Right renal pelvis (tissue), 4 donors: ENCODE data around the gene P2RX5. TPM values are rescaled to one million over a fixed set of nuclear protein-coding genes. Genes with fewer than 3 reads are reported as not detected.
"Not testable (repeated sequence)": the region's sequence is repeated elsewhere in the genome, so short reads cannot be mapped to it uniquely, and the experiment has no call there.

ENCODE experiments used
- DNase-seq, 4 donors: peaks; one replicate each; pipeline ENCODE4 v3.0.0-alpha.2; 2013; ENCODE audit warnings: low read depth in 4 of 4, low spot score in 3 of 4, missing footprints in 1 of 4
- polyA plus RNA-seq, 4 donors: library from polyadenylated mRNA; unstranded; fragments of 120-200 nt; gene quantifications; one replicate each; pipeline ENCODE4 v1.2.1, GENCODE V29; 2013; ENCODE audit not compliant: insufficient read length in 4 of 4

P2RX5 gene
- polyA plus RNA-seq, 4 donors = 1.3 to 1.7 (median 1.4) TPM

GRCh38 chr17:3712811-3713463 lies 17.0 kb upstream of the P2RX5 start:
- DNase-seq = no peak

- DNase-seq = no peak
Measured at GRCh38 chr17:3710951-3711383, 15.0 kb upstream of the P2RX5 start.

DNA sequence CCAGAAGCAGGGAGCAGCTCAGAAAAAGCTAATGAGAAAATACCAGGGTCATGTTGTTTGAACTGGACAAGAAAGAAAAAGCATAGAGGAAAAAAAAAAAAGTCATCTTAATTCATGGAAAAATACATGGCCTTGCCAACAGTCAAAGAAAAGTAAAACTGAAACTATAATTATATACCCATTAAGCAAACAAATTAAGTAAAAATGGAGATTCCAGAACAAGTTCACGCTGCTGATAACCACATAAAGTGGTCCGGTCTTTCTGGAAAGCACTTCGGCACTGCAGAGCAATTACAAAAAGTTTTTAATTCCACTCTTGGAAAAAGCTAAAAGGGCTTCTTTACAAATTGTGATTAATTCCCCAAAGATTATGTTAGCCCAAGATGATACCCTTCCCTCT lies 12.4 kb upstream of the P2RX5 start:
- DNase-seq = no peak

GRCh38 chr17:3705718-3705984 lies 9.7 kb upstream of the P2RX5 start:
- not testable (repeated sequence) for DNase-seq

GRCh38 chr17:3704931-3705717 lies 9.2 kb upstream of the P2RX5 start:
- no peak for DNase-seq

DNA sequence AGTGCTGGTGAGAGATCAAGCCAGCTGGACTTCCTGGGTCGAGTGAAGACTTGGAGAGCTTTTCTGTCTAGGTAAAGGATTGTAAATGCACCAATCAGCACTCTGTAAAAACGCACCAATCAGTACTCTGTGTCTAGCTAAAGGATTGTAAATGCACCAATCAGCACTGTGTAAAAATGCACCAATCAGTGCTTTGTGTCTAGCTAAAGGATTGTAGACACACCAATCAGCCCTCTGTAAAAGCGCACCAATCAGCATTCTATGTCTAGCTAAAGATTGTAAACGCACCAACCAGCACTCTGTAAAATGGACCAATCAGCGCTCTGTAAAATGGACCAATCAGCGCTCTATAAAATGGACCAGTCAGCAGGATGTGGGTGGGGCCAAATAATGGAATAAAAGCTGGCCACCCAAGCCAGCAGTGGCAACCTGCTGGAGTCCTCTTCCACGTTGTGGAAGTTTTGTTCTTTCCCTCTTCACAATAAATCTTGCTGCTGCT lies 6.1 kb upstream of the P2RX5 start:
- DNase-seq = not testable (repeated sequence)

GRCh38 chr17:3699951-3700350 lies 4.0 kb upstream of the P2RX5 start:
- no peak for DNase-seq

GRCh38 chr17:3698139-3698538 lies 2.2 kb upstream of the P2RX5 start:
- no peak for DNase-seq

GRCh38 chr17:3697103-3697476 lies 1.1 kb upstream of the P2RX5 start:
- no peak for DNase-seq

DNA sequence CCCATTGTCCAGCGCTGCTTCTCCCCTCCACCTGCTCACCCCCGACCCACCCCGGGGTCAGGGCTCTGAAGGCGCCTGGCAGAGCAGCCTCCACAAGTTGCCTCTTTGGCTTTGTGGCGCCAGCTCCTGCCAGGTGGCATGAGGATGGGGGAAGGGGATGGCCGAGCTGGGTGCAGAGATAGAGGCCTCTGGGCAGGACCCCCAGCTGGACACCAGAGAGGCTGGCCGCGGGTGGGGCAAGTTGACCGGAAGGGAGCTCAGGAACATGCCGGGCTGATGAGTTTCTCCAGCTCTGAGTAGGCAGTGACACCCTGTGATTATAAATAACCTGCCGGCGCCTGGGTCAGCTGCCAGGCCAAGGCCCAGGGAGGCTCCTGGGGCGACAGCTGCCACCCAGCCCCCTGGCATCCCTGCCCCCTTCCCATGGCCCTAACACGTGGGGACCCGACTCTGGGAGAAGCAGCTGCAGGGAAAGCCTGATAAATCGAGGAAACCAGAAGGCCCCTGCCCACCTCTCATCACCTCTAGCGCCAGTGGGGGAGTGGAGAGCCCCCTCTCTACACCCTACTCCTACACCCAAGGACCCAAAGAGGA lies 729 bp downstream of the P2RX5 start:
- DNase-seq = no peak

DNA sequence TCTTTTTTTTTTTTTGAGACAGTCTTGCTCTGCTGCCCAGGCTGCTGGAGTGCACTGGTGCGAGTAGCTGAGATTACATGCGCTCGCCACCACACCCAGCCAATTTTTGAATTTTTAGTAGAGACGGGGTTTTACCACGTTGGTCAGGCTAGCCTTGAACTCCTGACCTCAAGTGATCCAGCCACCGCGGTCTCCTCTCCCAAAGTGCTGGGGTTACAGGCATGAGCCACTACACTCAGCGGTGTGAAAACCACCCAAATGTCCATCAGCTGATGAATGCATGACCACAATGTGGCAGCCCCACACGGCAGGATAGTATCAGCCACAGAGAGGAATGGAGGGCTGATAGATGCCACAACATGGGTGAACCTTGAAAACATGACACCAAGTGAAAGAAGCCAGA lies 2.1 kb downstream of the P2RX5 start:
- no peak for DNase-seq

- DNase-seq = no peak
Measured at GRCh38 chr17:3693141-3693540, 2.8 kb downstream of the P2RX5 start.

DNA sequence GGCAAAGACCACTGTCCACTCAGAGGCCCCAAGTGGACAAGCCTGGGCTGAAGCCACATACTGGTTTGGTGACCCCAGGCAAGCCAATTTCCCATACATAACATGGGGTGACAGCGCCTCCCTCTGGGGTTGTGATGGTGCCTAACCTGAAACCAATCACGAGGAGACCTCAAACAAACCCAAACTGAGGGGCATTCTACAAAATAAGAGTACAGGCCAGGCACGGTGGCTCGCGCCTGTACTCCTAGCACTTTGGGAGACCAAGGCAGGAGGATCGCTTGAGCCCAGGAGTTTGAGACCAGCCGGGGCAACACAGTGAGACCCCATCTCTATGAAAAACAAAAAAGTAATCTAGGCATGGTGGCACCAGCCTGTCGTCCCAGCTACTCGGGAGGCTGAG lies 3.6 kb downstream of the P2RX5 start:
- DNase-seq = no peak

GRCh38 chr17:3691617-3692067 lies 4.3 kb downstream of the P2RX5 start:
- DNase-seq = no peak

GRCh38 chr17:3690094-3690715 lies 5.8 kb downstream of the P2RX5 start:
- no peak for DNase-seq

DNA sequence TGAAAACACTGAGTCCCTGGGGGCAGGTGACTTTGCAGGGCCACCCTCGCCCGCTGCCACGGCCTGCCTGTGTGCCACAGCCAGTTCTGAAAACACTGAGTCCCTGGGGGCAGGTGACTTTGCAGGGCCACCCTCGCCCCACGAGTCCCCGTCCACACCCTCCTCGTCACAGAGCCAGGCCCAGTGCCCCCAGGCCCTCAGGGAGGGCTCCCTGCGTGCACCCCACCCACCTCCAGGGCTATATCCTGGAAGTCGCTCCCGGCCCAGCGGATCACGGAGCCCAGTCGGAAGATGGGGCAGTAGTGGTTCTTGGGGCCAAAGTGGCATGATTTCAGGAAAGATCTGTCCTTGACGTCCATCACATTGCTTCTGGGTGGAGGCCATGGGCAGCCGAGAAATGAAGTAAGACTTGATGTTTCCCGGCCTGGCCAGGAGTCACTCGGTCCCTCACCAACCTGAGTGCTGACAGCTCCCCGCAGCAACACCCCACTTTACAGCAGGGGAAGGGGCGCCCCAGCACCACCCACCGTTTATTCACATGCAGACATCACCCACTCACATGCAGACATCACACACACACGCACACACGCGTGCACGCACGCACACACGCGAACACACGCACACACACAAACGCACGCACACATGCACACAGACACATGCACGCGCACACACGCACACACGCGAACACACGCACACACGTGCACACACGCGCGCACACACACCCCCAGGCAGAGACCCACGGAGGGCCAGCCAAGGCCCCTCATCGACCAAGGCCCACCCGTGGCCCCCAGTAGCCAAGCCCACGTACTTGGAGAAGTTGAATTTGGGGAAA lies 6.5 kb downstream of the P2RX5 start:
- DNase-seq = no peak

DNA sequence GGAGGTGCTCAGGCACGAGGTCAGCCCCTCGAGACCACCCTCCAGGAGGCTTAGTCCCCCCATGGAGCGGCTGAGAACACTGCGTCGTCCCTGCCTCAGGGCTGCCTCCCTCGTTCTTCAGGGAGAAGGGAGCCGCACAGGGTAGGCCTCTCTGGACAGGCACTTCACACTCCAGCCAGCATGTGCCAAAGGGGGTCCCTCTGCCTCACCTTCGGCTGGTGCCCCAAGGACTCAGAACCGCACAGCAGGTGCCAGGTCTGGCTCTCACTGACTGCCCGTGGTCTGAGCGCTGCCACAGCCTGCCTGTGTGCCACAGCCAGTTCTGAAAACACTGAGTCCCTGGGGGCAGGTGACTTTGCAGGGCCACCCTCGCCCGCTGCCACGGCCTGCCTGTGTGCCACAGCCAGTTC lies 7.1 kb downstream of the P2RX5 start:
- no peak for DNase-seq

- no peak for DNase-seq
Measured at GRCh38 chr17:3688027-3688553, 7.9 kb downstream of the P2RX5 start.

DNA sequence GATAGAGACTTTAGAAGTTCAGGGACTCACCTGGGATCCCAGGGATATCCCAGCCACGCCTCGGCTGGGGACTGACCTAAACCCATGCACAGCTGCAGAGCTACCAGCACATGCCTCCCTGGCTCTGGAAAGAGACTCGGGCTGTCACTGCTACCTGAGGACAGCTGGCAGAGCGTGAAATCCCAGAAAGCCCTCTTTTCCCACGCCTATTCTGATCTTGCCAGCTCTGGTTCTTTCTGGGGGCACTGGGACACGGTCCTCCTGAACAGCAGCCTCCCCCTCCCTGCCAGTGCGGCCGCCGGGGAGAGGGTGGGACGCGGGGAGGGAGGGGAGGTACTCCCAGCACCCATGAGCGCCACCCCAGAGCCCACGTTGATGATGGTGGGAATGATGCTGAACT lies 10.8 kb downstream of the P2RX5 start:
- DNase-seq = no peak

DNA sequence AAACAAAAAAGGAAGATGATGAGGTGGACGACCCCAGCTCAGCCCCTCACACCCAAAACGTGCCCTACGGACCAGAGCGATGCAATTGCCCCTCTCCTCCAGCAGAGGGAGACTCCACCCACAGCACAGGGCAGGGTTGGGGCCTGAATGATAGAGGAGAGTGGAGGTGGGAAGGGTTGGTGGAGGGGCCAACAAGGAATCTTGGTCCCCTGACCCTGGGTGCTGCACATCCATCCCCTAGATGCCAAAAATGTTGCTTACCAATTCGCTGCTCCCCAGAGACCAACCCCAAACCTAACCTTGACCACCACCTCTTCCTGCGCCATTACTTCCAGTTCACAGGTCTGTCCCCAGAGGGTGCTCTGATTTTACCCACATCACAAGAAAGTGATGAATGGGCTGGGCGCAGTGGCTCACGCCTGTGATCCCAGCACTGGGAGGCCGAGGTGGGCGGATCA lies 12.9 kb downstream of the P2RX5 start:
- no peak for DNase-seq
